NCI-H2227 (cell line): ENCODE results near the gene DAPL1.
"Not testable (repeated sequence)": the region's sequence is repeated elsewhere in the genome, so short reads cannot be mapped to it uniquely, and the experiment has no call there.

Experiments used
- DNase-seq: peaks from one replicate; lab custom pipeline; 2025; ENCODE audit not compliant: unreplicated experiment; lab: John Stamatoyannopoulos, UW

Gene DAPL1

GRCh38 chr2:158817588-158817987, 22.5 kb downstream of the DAPL1 start:
- no peak for DNase-seq

DNA sequence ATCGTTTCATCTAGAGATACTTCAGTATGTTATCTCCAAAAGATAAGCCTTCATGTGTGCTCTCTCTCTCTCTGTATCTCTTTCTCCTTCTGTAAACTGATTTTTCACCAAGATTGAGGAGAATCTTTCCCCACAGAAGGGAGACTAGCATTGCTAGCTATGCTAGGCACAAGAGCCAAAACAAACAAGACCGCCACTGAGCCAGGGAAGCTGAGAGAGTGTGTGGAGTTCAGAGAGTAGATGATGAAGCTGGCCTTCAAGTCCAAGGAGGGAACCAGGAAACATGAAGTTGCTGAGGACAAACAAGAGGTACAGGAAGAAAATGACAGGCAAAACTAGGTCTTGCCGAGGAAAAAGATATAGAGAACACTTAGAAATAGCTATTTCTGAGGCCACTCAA, 23.4 kb downstream of the DAPL1 start:
- no peak for DNase-seq

DNA sequence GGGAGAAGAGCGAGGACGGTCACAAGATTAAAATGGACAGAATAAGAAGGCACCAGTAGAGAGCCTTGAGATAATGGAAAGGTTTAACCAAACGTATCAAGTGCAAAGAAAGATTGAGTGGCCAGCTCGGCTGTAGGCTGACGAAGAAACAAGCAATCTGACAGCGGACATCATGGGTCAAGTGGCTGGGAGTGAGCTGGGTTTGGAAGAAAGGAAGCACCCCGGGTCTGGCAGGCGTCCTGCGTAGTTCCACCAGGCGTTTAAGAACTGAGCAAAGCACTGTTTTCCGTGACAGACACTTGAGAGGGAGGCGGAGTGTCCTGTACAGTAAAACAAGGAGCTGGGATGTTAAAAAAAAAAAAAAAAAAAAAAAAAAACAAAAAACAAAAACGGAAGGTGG, 27.1 kb downstream of the DAPL1 start:
- peak; percentile 51 for DNase-seq

DNA sequence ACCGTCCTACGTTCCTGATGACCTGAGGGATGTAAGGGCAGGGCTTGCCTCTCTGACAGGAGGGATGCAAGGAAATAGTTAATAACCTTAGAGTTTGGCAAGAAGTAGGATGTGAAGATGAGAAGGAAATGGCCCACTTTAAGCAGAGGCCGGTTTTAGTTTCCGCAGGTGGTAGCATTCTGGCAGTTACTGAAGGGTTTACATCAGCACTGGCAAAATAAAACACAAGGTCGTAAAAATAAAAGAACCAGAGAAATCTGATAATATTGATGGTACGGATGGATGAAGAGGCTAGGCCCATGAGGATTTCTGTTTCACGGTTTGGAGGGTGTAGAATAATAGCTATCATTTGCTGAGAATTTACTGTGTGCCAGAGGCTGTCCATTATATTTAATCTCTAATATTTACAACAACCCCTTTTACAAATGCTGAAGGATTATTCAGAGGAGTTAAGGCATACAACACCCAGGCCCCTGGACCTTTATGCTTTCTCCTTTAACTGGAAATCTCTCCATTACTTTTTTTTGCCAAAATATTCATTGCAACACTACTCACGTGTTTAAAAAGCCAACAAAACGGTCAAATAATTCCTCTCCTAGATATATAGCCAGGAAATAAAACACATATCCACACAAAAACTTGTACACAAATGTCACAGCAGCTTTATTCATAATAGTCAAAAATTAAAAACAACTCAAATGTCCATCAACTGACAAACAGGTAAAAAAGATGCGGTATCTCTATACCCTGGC, 28.5 kb downstream of the DAPL1 start:
- no peak for DNase-seq

DNA sequence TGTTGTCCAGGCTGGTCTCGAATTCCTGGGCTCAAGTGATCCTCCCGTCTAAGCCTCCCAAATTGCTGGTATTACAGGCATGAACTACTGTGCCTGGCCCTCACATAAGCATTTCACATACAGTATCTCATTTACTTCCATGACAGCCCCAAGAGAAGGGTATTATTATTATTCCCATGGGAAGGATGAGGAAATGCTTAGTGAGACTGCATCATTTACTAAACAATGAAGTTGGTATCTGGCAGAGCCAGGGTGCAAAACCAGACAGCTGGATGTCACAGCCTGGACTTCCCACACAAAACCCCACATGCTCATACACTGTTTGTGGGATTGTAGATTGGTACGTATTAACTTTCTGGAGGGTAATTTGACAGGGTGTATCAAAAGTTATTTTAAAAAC, 29.9 kb downstream of the DAPL1 start:
- no peak for DNase-seq

DNA sequence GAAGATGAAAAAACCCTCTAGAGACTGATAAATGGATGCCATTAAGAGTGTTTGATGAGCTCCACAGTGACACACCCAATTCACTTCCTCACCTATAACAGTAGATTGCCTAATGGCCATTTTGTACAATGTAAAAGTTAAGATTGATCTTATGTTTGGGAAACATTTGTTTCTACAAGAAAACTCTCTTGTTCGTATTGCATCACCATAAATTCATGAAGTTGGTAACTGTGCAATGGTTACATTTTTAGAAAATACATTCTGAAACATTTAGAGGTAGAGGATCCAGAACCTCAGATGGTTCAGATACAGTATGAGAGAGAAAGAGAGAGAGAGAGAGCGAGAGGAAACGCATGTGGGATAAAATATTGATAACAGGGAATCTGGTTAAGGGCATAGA, 31.8 kb downstream of the DAPL1 start:
- DNase-seq: no peak

GRCh38 chr2:158828378-158829164, 33.5 kb downstream of the DAPL1 start:
- DNase-seq: no peak

DNA sequence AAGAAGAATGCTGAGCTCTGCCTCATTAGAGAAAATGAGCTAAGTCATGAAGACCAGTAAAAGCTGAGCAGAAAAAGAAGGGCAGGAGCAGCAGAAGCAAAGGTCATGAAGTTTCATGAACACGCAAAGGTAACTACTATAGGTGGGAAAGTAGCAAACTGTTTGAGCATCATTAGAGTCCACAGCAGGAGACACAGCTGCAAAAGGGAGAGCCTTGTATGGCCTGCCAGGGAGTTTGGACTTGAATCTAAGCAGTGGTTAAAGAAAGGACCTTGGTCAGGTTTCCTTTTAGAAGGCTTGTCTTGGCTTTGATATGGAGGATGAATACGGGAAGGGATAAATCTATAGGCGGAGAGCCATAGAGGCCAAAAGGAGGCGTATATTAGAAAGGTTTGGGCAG, 34.0 kb downstream of the DAPL1 start:
- no peak for DNase-seq

GRCh38 chr2:158830201-158830600, 35.1 kb downstream of the DAPL1 start:
- DNase-seq: no peak

GRCh38 chr2:158835431-158835830, 40.3 kb downstream of the DAPL1 start:
- no peak for DNase-seq

DNA sequence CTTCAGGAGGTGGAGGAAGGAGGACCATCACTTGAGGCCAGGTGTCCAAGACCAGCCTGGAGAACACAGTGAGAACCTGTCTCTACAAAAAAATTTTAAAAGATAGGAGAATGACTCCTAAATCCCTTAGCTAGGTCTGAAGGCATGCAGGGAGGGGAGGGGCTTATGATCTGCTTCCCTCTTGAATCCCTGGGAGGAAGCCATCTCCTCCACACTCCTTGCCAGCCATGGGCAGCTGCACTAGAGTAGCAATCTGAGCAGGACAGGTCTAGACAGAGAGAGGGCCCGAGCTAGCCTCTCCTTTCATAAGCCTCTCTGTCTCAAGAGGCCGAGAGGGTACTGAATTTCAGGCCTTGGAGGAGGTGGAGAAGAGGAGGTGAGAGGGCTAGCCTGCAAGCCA, 42.5 kb downstream of the DAPL1 start:
- DNase-seq: no peak

GRCh38 chr2:158841850-158842249, 46.7 kb downstream of the DAPL1 start:
- DNase-seq: no peak

- no peak for DNase-seq
These were observed 50.3 kb downstream of the DAPL1 start for GRCh38 chr2:158845444-158845843.

GRCh38 chr2:158845859-158846258, 50.7 kb downstream of the DAPL1 start:
- DNase-seq: no peak

- DNase-seq: not testable (repeated sequence)
These were observed 52.4 kb downstream of the DAPL1 start for GRCh38 chr2:158847526-158847925.

DNA sequence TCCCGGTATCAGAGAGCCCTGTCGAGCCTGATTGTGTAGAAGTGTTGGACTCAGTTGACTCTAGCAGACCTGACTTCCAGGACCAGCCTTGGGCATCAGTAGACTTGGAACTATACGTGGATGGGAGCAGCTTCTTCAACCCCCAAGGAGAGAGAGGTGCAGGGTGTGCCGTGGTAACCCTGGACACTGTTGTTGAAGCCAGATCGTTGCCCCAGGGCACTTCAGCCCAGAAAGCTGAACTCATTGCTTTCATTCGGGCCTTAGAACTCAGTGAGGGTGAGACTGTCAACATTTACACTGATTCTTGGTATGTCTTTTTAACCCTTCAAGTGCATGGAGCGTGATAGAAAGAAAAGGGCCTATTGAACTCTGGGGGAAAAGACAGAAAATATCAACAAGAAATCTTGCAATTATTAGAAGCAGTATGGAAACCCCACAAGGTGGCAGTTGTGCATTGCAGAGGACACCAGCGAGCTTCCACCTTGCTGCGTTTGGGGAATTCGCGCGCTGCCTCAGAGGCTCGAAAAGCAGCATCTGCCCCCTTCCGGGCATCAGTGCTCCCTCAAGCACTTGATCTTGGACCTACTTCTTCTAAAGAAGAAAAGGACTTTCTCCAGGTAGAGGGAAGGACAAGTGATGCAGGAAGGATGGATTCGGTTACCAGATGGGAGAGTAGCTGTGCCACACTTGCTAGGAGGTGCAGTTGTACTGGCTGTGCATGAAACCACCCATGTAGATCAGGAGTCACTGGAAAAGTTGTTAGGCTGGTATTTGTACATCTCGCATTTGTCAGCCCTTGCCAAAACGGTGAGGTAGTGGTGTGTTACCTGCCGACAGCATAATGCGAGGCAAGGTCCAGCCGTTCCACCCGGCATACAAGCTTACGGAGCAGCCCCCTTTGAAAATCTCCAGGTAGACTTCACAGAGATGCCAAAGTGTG, 53.2 kb downstream of the DAPL1 start:
- DNase-seq: not testable (repeated sequence)

DNA sequence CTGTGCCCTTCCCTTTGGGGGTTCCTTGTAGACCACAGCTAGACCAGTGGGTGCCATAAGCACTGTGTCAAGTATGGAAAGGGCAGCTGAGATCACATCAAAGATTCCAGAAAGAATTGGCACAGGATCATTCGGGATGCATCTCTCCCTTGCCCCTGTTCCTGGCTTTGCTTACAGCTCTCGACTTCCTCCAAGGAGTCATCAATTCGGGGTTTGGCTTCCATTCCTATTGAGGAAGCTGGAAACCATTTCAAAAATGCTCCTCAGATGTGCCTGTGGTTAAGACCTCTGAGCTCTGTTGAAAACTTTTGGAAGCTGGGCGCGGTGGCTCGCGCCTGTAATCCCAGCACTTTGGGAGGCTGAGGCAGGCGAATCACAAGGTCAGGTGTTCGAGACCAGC, 65.1 kb downstream of the DAPL1 start:
- DNase-seq: not testable (repeated sequence)

- not testable (repeated sequence) for DNase-seq
These were observed 66.5 kb downstream of the DAPL1 start for GRCh38 chr2:158861626-158862025.

DNA sequence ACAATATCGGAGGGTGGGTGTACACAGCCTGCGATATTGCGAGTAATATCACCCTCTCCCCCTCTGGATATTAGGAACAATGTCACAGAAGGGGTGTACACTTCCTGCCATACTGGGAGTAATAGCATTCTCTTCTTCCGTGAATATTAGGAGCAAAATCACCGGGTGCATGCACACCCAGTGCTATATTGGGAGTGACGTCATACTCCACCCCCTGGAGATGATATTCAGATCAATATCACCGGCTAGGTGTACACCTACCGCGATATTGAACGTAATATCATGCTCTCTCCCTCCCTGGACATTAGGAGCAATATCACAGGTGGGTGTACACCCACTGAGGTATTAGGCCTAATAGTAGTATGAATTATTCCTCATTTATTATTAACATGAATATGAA, 70.4 kb downstream of the DAPL1 start:
- DNase-seq: not testable (repeated sequence)
